SH-SY5Y (cell line): ENCODE measurements around the gene SLC16A6.

Experiments
- GATA2 ChIP-seq: IDR thresholded peaks from 2 replicates; pipeline ENCODE4 v1.6.1; 2011; ENCODE audit warnings: mild to moderate bottlenecking, low read depth, low read length
- GATA3 ChIP-seq: IDR thresholded peaks from 2 replicates; pipeline ENCODE4 v1.6.1; 2011; ENCODE audit warnings: low read depth, mild to moderate bottlenecking, low read length, moderate library complexity

DNA sequence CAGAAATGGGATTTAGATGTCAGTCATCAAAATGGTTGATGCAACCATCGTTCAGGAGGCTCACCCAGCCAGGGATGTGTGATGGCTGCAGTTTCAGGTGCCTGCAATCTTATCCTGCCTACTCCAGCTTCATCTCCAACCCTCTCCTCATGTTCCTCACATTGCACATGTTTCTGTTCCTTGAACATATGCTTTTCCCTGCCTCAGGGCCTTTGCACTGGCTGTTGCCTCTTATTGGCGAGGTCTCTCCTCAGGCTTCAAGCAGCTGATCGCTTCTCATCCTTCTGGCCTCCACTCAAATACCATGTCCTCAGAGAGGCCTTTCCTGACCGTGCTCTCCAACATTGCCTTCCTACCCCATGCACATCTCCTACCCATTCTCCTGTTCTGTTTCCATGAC lies 25.0 kb upstream of the SLC16A6 start:
- TF ChIP-seq GATA2 = no peak
- TF ChIP-seq GATA3 = no peak
